GM21447 (cell line): Measurements from ENCODE around the gene AGBL4.
"Not testable (repeated sequence)": the region's sequence is repeated elsewhere in the genome, so short reads cannot be mapped to it uniquely, and the experiment has no call there.

ENCODE experiments used
- ATAC-seq: cut with Tn5 transposase; IDR thresholded peaks from one replicate; pipeline ENCODE4 v1.9.1; 2021; ENCODE audit not compliant: unreplicated experiment

AGBL4 gene

GRCh38 chr1:49319426-49319963, 704.3 kb downstream of the AGBL4 start:
- ATAC-seq: no peak

GRCh38 chr1:49318218-49318617, 705.5 kb downstream of the AGBL4 start:
- no peak for ATAC-seq

- no peak for ATAC-seq
Measured at GRCh38 chr1:49307457-49307856, 716.3 kb downstream of the AGBL4 start.

GRCh38 chr1:49306507-49307070, 717.2 kb downstream of the AGBL4 start:
- no peak for ATAC-seq

GRCh38 chr1:49302400-49302799, 721.4 kb downstream of the AGBL4 start:
- not testable (repeated sequence) for ATAC-seq

GRCh38 chr1:49298304-49298703, 725.5 kb downstream of the AGBL4 start:
- no peak for ATAC-seq

- ATAC-seq: no peak
Measured at GRCh38 chr1:49297783-49298182, 726.0 kb downstream of the AGBL4 start.

- ATAC-seq: no peak
Measured at GRCh38 chr1:49294539-49294938, 729.2 kb downstream of the AGBL4 start.

GRCh38 chr1:49293016-49293415, 730.7 kb downstream of the AGBL4 start:
- no peak for ATAC-seq

GRCh38 chr1:49257211-49258049, 766.3 kb downstream of the AGBL4 start:
- not testable (repeated sequence) for ATAC-seq

- no peak for ATAC-seq
Measured at GRCh38 chr1:49252917-49253316, 770.8 kb downstream of the AGBL4 start.

GRCh38 chr1:49251019-49251784, 772.6 kb downstream of the AGBL4 start:
- no peak for ATAC-seq

GRCh38 chr1:49240709-49241221, 783.0 kb downstream of the AGBL4 start:
- ATAC-seq: no peak

- no peak for ATAC-seq
Measured at GRCh38 chr1:49234988-49235387, 788.8 kb downstream of the AGBL4 start.

- no peak for ATAC-seq
Measured at GRCh38 chr1:49229555-49229954, 794.2 kb downstream of the AGBL4 start.

GRCh38 chr1:49226758-49227157, 797.0 kb downstream of the AGBL4 start:
- ATAC-seq: no peak

GRCh38 chr1:49225464-49225863, 798.3 kb downstream of the AGBL4 start:
- ATAC-seq: no peak

- no peak for ATAC-seq
Measured at GRCh38 chr1:49213301-49213700, 810.5 kb downstream of the AGBL4 start.

GRCh38 chr1:49208712-49209111, 815.0 kb downstream of the AGBL4 start:
- no peak for ATAC-seq

GRCh38 chr1:49204720-49205119, 819.0 kb downstream of the AGBL4 start:
- ATAC-seq: no peak

- no peak for ATAC-seq
Measured at GRCh38 chr1:49200738-49201137, 823.0 kb downstream of the AGBL4 start.
